HEK293 (cell line): ENCODE data around the gene TMX2.

Experiments
- CTCF ChIP-seq: fragments of 450-650 bp; formaldehyde crosslinking; IDR thresholded peaks from 2 replicates; pipeline ENCODE4 v1.5.1; 2016; ENCODE audit warnings: missing biosample characterization, missing genetic modification characterization
- REST ChIP-seq: fragments of 450-650 bp; formaldehyde crosslinking; IDR thresholded peaks from 2 replicates; pipeline ENCODE4 v1.5.1; 2016; ENCODE audit warnings: missing biosample characterization, missing genetic modification characterization
- SALL2 ChIP-seq: fragments of 450-650 bp; formaldehyde crosslinking; IDR thresholded peaks from 2 replicates; pipeline ENCODE4 v1.5.0; 2017; ENCODE audit warnings: missing biosample characterization, mild to moderate bottlenecking, missing genetic modification characterization, borderline replicate concordance
- TSHZ1 ChIP-seq: fragments of 450-650 bp; formaldehyde crosslinking; IDR thresholded peaks from 2 replicates; pipeline ENCODE4 v1.5.1; 2016; ENCODE audit warnings: missing biosample characterization, missing genetic modification characterization, borderline replicate concordance
- ZNF274 ChIP-seq, 2 experiments: fragments of 200-500 bp in 1 of 2; fragments of 450-650 bp in 1 of 2; sonication (Bioruptor generic) in 1 of 2; formaldehyde crosslinking in 1 of 2; IDR thresholded peaks; 2 replicates each; pipeline versions ENCODE4 v1.5.1 to v1.6.1; 2014 to 2016; ENCODE audit warnings: borderline replicate concordance in 1 of 2, inconsistent platforms in 1 of 2, low read length in 1 of 2, missing biosample characterization in 1 of 2, missing genetic modification characterization in 1 of 2
- ZNF561 ChIP-seq: fragments of 450-650 bp; IDR thresholded peaks from 2 replicates; pipeline ENCODE4 v1.5.1; 2018; ENCODE audit warnings: missing biosample characterization, missing genetic modification characterization, borderline replicate concordance
- ZNF629 ChIP-seq: fragments of 450-650 bp; formaldehyde crosslinking; IDR thresholded peaks from 2 replicates; pipeline ENCODE4 v1.5.1; 2017; ENCODE audit warnings: missing biosample characterization, missing genetic modification characterization

- TF ChIP-seq SALL2 (tag by site-specific recombination) (no peak), CTCF (no peak), TSHZ1 (tag by site-specific recombination) (no peak), REST (tag by site-specific recombination) (no peak), ZNF561 (tag by site-specific recombination) (no peak), ZNF274 (IDR thresholded peaks at IDR 0.05; ENCODE audit: low read length) (no peak), ZNF274 (tag by site-specific recombination; IDR thresholded peaks at IDR 0.05; ENCODE audit: borderline replicate concordance) (no peak), ZNF629 (no peak)
These were observed 12.6 kb upstream of the TMX2 start for GRCh38 chr11:57699813-57700212.
